ENCODE measurements around the gene SPATA2L.
"Not testable (repeated sequence)": the region's sequence is repeated elsewhere in the genome, so short reads cannot be mapped to it uniquely, and the experiment has no call there.

DNA sequence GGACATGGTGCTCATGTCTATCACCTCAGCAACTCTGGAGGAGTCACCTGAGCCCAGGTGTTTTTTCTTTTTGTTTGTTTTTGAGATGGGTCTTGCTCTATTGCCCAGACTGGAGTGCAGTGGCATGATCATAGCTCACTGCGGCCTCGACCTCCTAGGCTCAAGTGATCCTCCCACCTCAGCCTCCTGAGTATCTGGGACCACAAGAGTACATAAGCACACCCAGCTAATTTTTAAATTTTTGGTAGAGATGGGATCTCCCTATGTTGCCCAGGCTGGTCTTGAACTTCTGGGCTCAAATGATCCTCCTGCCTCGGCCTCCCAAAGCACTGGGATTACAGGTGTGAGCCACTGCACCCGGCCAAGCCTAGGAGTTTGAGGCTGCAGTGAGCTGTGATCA is 11.9 kb downstream of the SPATA2L start:
- TF ChIP-seq CTCF (conservative IDR thresholded peaks at IDR 0.05; ENCODE audit: low read depth, low read length); EZH2phosphoT487 (IDR thresholded peaks at IDR 0.05; ENCODE audit: borderline replicate concordance, low read length); EZH2 (IDR thresholded peaks at IDR 0.05; ENCODE audit: low read length, unreplicated experiment): not testable (repeated sequence)
